Vagina (tissue), 2 donors: ENCODE measurements around the gene ZNF296. TPM values are rescaled to one million over a fixed set of nuclear protein-coding genes. Genes with fewer than 3 reads are reported as not detected.
A peak's percentile ranks its signal among the peaks of the same experiment; 100 is the strongest.

Source experiments
- DNase-seq, 2 donors: peaks; one replicate each; pipeline ENCODE4 v3.0.0-alpha.2; 2017; ENCODE audit errors: extremely low spot score in 2 of 2
- H3K27ac ChIP-seq: fragments of 200-600 bp; sonication (generic); one replicate; pipeline ENCODE4 v1.5.1; 2019
- H3K27me3 ChIP-seq: fragments of 200-600 bp; sonication (generic); one replicate; pipeline ENCODE4 v1.5.1; 2019
- H3K36me3 ChIP-seq, 2 donors: fragments of 200-600 bp; sonication (generic); one replicate each; pipeline ENCODE4 v1.5.1; 2017 to 2019
- H3K4me1 ChIP-seq: fragments of 200-600 bp; sonication (generic); one replicate; pipeline ENCODE4 v1.5.1; 2019
- H3K4me3 ChIP-seq, 2 donors: fragments of 200-600 bp; sonication (generic); 1 replicate in 1 of 2; 2 replicates in 1 of 2; pipeline ENCODE4 v1.5.1; 2016 to 2019
- H3K9me3 ChIP-seq: fragments of 200-600 bp; sonication (generic); one replicate; pipeline ENCODE4 v1.5.1; 2019
- CTCF ChIP-seq, 3 experiments: fragments of 450-650 bp in 2 of 3; fragments of 200-600 bp in 1 of 3; sonication (generic) in 1 of 3; IDR thresholded peaks; one replicate each; pipeline ENCODE4 v1.5.1; 2017 to 2019; ENCODE audit warnings: antibody characterized with exemption in 3 of 3, mild to moderate bottlenecking in 2 of 3, moderate library complexity in 2 of 3
- POLR2A ChIP-seq, 2 donors: fragments of 450-650 bp; IDR thresholded peaks; one replicate each; pipeline ENCODE4 v1.6.1; 2017; ENCODE audit warnings: antibody characterized with exemption in 2 of 2, mild to moderate bottlenecking in 2 of 2, moderate library complexity in 2 of 2
- POLR2AphosphoS5 ChIP-seq, 2 donors: sonication (generic); formaldehyde crosslinking; IDR thresholded peaks; one replicate each; pipeline ENCODE4 v1.9.0; 2017; ENCODE audit warnings: antibody characterized with exemption in 2 of 2, mild to moderate bottlenecking in 2 of 2, low read depth in 1 of 2; ENCODE audit not compliant: insufficient read depth in 1 of 2
- intact Hi-C: fragments of 100-400 bp; cut with DNase I; formaldehyde crosslinking; loops from one replicate; pipeline ENCODE4 v1.15.1; 2023
- total RNA-seq: library from RNA; depleted of rRNA; stranded (reverse); fragments of >200 nt; gene quantifications from one replicate; pipeline ENCODE4 v1.2.3, GENCODE V29; 2016

The ZNF296 gene
- total RNA-seq, 1 donor from 2014 or later = 5.6 TPM

- intact Hi-C loops = no loop called here
- Histone ChIP-seq H3K4me3 (peak within 1 kb of the TSS; percentile 67 to 85), H3K27ac (peak within 1 kb of the TSS; percentile 87), H3K27me3 (no peaks in the 10 kb centered on the region), H3K9me3 (no peaks in the 10 kb centered on the region), H3K36me3 (peaks cover 0 to 29% of the 10 kb centered on the region in 2 donors), H3K4me1 (peaks cover 46% of the 10 kb centered on the region)
- TF ChIP-seq CTCF (IDR thresholded peaks at IDR 0.05) (no peak), POLR2AphosphoS5 (IDR thresholded peaks at IDR 0.05; ENCODE audit: insufficient read depth in 1 of 2, low read depth in 1 of 2) (peak; percentile 95 to 99), POLR2A (IDR thresholded peaks at IDR 0.05) (peak in 1 of 2 donors; percentile 91)
- DNase-seq = no peak
Measured at GRCh38 chr19:45038931-45039893, 37.1 kb downstream of the ZNF296 start, which contains the start of gene CLASRP. CLASRP (plus strand) TSS chr19:45039045; CDS start chr19:45040213, 1,168 bp downstream.

- H3K4me1 ChIP-seq = peaks cover 39% of the 10 kb centered on the region
- H3K27me3 ChIP-seq = no peaks in the 10 kb centered on the region
- no peak overlapping the region for H3K4me3 ChIP-seq
- no peak for DNase-seq
- TF ChIP-seq CTCF (IDR thresholded peaks at IDR 0.05) (no peak), POLR2AphosphoS5 (IDR thresholded peaks at IDR 0.05; ENCODE audit: insufficient read depth in 1 of 2, low read depth in 1 of 2) (no peak), POLR2A (IDR thresholded peaks at IDR 0.05) (no peak)
- H3K36me3 ChIP-seq = peaks cover 0 to 24% of the 10 kb centered on the region in 2 donors
- no peak overlapping the region for H3K27ac ChIP-seq
- no peaks in the 10 kb centered on the region for H3K9me3 ChIP-seq
- intact Hi-C loops = no loop called here
Measured at GRCh38 chr19:45037393-45038169, 38.7 kb downstream of the ZNF296 start.

GRCh38 chr19:45035755-45036154, 40.5 kb downstream of the ZNF296 start:
- no peak for TF ChIP-seq POLR2A (IDR thresholded peaks at IDR 0.05)
- no peak for TF ChIP-seq POLR2AphosphoS5 (IDR thresholded peaks at IDR 0.05; ENCODE audit: insufficient read depth in 1 of 2, low read depth in 1 of 2)
- TF ChIP-seq CTCF (IDR thresholded peaks at IDR 0.05) = no peak
- intact Hi-C loops = no loop called here
- no peak for DNase-seq
- Histone ChIP-seq H3K9me3 (no peaks in the 10 kb centered on the region), H3K4me1 (peaks cover 20% of the 10 kb centered on the region), H3K27ac (no peak overlapping the region), H3K27me3 (no peaks in the 10 kb centered on the region), H3K4me3 (no peak overlapping the region), H3K36me3 (peaks cover 0 to 15% of the 10 kb centered on the region in 2 donors)

GRCh38 chr19:45032421-45032820, 43.9 kb downstream of the ZNF296 start:
- peaks cover 0 to 24% of the 10 kb centered on the region in 2 donors for H3K36me3 ChIP-seq
- no peak for TF ChIP-seq POLR2A (IDR thresholded peaks at IDR 0.05)
- TF ChIP-seq POLR2AphosphoS5 (IDR thresholded peaks at IDR 0.05; ENCODE audit: insufficient read depth in 1 of 2, low read depth in 1 of 2) = no peak
- no peak for TF ChIP-seq CTCF (IDR thresholded peaks at IDR 0.05)
- no peak overlapping the region for H3K27ac ChIP-seq
- intact Hi-C loops = no loop called here
- DNase-seq = no peak
- no peaks in the 10 kb centered on the region for H3K4me1 ChIP-seq
- H3K27me3 ChIP-seq = no peaks in the 10 kb centered on the region
- H3K9me3 ChIP-seq = no peaks in the 10 kb centered on the region
- H3K4me3 ChIP-seq = no peak overlapping the region
